Activated naive CD4-positive, alpha-beta T cell treated with Interleukin-2 at 50 U/mL for 16 hours (primary cell): ENCODE data around the gene NOLC1.

Source experiments
- DNase-seq: peaks from one replicate; pipeline ENCODE4 v3.0.0-alpha.2; 2020

Gene NOLC1

GRCh38 chr10:102151774-102152544 lies at the start of gene NOLC1:
NOLC1 (plus strand) TSS chr10:102152389; CDS start chr10:102152411, 22 bp downstream.
- peak; percentile 100 for DNase-seq

DNA sequence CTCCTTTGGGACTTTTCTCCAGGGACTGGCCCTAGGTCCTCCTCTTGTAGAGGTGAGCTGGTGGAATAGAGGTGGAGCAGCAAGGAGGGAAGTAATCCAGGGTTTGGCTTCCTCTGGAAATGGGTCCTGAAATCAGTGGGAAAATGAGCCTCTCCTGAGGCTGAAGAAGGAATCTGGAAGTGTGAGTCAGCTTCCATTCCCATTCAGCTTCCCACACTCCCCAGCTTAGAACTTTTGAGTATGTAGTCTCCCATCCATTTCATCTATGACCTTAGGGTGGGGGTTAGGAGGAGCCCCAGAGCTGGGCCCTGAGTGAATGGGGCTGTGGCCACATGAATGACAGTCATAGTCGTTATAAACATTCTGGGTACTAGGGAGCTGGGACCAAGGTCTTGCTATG lies 49.8 kb upstream of the NOLC1 start:
- no peak for DNase-seq

- DNase-seq, result no peak
Measured at GRCh38 chr10:102106998-102107397, 45.2 kb upstream of the NOLC1 start.

GRCh38 chr10:102109166-102110116 lies 42.7 kb upstream of the NOLC1 start:
- DNase-seq, result no peak

DNA sequence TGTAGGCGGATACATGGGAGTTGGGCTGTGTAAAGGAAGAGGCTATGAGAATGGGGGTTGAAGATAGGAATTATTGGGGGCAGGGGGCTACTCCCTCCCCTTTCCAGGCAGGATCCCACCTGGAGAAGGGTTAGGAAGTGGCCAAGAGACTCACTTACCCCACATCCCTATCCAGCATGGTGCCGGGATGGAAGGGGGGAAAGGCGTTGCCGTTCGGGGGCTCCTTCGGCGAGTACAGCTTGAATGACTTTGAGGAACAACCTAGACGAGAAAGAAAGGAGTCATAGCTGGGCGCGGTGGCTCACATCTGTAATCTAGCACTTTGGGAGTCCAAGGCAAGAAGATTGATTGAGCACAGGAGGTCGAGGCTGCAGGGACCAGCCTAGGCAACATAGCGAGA lies 40.9 kb upstream of the NOLC1 start:
- no peak for DNase-seq

GRCh38 chr10:102112210-102112817 lies 39.9 kb upstream of the NOLC1 start:
- no peak for DNase-seq

- no peak for DNase-seq
Measured at GRCh38 chr10:102113261-102113955, 38.8 kb upstream of the NOLC1 start.

DNA sequence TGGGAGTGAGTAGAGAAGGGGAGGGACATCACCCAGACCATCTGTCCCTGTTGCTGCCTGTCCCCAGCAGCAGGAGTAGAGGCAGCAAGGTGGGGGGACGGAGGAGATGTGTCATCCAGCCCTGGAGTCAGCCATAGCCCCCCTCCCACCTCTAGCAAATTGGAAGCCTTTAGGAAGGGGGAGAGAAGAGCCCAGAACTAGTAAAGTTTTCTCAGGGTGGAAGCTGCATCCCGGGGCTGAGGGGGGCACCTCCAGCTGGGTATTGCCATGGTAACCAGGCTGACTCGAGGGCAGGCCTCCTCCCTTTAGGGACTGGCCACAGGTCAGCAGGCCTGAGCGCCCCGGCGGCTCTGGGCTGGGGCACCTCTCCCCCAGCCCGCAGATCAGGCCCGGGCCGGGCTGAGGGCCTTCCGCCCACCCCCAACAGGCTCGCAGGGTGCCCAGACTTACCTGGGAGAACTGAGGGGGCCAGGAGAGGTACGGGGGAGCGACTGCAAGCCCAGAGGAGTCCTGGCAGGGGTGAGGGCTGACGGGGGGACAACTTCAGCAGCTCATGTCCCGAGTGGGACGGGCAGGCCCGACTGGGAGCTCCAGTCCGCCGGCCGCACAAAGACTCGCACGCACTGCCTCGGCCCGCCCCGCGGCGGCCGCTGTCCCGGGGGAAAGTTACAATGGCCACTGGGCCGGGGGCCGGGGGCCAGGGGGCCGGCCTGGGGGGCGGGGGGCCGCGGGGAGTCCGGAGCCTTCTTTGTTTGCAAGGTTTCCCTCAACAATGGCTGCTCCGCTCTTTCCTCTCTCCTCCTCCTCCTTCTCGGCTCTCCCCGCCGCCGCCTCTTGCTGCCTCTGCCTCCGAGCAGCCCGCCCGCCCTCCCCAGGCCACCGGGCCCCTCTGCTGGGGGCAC lies 38.0 kb upstream of the NOLC1 start:
- no peak for DNase-seq

DNA sequence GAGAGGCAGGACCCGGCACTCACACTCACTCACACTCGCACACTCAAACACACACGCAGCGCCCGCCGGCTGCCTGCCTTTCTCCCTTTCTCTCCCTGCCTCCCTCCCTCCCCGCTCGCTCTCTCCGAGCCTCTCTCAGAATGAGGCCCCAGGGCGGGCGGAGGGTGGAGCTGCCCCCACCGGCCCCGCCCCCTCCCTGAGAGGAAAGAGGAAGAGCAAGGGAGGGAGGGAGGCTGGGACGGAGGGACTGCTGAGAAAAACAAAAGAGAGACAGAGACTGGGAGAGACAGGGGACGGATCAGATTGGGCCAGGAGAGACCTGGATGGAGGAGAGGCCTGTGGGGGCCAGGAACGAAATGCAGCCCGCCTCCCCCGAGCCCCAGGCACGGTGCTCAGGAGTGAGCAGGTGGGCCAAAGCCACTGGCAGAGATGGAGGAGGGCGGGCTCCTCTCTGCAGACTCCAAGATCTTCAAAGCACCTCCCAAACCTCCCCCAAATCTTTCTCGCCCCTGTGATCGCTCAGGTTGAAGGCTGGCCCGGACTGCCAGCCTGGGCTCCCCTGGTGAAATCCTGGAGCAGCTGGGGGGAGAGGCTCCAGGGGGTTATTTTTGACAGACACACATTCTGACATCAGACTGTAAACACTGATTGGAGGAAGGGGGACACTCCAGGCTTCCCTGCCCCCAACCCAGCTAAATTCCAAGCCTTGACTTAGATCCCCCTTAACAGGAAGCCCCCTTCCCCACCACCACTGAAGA lies 37.1 kb upstream of the NOLC1 start:
- DNase-seq, result peak; percentile 87

GRCh38 chr10:102115775-102116174 lies 36.4 kb upstream of the NOLC1 start:
- no peak for DNase-seq

GRCh38 chr10:102116656-102117055 lies 35.5 kb upstream of the NOLC1 start:
- DNase-seq, result no peak

GRCh38 chr10:102117391-102118159 lies 34.6 kb upstream of the NOLC1 start:
- peak; percentile 69 for DNase-seq

GRCh38 chr10:102118867-102119266 lies 33.3 kb upstream of the NOLC1 start:
- no peak for DNase-seq

DNA sequence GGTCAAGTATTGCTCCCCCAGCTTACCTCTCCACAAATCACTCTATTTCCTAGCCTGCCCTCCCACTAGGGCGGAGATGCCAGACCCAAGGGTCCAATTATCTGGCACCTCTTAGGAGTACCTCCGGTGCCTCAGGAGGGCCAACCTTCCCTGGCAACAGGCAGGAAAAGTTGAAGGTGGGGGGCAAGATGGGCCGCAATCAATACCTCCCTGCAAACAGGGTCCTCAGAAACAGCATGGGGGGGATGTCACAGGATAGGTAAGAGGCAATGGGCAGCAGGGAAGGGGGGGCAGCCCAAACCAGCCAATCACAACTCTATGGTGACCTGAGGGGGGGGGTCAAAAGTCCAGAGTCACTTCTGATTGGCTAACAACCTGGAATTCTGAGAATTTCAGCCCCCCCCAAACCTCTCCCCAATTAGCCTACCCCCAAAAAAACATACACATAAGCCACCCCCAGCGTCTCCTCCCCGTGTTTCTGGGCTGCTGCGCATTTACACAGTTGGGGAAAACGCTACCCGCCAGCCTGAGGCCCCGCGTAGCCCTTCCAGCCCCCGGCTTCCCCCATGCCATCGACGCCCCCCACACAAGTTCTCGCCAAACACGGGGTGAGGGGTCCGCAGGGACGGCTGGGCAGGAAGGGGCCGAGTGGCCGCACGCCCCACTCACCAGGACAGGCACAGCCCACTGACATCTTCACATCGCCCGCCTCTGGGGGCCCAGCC lies 32.6 kb upstream of the NOLC1 start:
- peak; percentile 42 for DNase-seq

DNA sequence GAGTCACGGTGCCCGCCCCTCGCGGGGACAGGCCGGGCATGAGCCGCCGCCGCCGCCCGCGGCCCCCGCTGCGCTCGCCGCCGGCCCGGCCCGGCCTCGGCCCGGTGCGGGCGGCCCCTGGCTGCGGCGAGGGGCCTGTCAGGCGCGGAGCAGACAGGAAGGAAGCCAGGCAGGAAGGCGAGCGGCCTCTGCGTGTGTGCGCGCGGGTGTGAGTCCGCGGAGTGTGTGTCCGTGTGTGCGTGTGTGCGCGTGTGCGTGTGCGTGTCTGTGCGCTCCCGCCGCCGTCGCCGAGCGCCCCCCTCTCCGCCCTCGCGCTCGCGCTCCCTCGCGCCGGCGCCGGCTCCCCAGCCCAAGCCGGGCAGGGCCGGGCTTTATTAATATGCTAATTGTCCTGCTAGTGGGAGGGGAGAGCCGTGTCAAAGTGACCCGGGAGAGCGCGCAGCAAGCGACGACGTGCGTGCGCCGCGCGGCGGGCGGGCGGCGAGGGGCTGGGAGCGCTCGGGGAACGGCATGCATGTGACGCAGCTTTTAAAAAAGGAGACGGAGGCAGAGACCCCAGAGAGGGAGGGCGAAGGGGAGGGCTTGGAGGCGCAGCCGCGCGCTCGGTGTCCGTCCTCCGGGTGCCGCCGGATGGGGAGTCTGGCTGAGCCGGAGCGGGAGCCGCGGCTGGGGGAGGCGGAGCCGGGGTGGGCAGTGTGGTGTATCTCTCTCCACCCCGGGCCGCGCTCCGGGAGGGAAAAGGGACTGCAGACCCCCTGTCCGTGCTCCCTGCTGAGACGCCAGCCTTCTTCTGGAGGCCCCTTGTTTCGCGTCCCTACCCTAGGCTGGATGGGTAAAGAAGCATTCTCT lies 31.8 kb upstream of the NOLC1 start, which contains the start of gene LDB1:
TSS of gene LDB1 (minus strand) at position 227 of the 849 bp plus-strand sequence. CDS start 258 bp downstream, outside the sequence.
- DNase-seq, result peak; percentile 68

DNA sequence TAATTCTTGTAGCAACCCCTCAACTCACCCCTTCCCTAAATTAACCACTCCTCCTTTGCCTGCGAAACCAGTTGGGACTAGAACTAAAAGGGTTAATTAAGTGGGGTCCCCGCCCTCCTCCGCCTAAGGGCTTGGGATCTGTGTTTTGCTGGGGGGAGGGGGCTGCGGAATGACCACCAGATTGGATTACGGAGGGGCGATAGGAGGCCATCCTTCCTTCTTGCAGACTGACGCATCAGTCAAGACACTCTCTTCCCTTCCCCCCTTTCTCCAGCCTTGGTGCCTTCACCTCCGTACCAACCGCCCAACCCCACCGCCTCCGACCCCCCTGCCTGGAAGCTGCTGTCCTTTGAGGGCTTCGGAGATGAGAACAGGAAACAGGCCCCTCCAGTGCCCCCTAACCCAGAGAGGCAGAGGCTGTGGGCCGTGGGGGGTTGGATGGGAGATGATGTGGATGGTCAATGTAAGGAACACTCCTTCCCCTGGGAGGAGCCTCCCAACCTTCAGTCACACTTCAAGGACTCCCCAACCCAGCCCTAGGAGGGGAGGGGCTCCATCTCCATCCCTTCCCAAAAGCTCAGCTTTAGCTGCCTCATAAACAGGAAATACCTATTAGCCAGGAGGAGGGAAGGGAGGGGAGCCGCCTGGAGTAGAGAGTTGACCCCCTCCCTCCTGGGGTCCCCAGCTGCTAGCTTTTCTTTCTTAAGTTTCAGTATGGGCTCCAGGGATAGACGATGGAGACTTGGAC lies 31.0 kb upstream of the NOLC1 start:
- DNase-seq, result no peak

DNA sequence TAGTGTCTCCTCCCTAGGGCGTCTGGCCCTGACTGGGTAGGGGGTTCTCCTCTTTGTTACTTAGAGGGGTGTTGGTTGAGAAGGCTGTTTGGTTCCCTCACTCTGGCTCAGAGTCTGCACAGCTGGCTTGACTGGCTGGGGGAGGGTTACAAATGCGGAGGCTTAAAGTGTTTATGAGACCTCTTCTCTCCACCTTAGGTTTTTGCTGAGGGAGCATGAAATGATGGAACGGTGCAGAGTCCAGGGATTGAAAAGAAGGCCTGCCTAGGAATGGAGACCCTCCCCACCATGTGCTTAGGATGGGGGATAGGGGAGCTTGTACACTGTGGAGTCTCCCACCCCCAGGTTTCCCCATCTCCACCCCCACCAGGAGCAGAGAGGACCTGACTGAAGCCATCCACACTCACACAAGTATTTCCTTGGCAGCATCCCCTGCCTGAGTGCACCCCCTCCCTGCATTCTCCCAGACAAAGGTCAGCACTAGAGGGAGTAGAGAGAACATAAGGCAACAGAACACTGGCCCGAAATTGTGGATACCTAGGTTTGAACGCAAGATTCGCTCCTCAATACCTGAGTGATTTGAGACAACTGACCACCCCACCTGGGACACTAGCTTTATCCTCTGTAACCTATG lies 30.3 kb upstream of the NOLC1 start:
- no peak for DNase-seq
